Activated CD4-positive, alpha-beta T cell treated with anti-CD3 and anti-CD28 coated beads for 48 hours (primary cell): ENCODE measurements around the gene KCNG4.
A peak's percentile ranks its signal among the peaks of the same experiment; 100 is the strongest.
"Not testable (repeated sequence)": the region's sequence is repeated elsewhere in the genome, so short reads cannot be mapped to it uniquely, and the experiment has no call there.

Experiments
- DNase-seq: peaks from one replicate; pipeline ENCODE4 v3.0.0-alpha.2; 2020

Gene KCNG4

DNA sequence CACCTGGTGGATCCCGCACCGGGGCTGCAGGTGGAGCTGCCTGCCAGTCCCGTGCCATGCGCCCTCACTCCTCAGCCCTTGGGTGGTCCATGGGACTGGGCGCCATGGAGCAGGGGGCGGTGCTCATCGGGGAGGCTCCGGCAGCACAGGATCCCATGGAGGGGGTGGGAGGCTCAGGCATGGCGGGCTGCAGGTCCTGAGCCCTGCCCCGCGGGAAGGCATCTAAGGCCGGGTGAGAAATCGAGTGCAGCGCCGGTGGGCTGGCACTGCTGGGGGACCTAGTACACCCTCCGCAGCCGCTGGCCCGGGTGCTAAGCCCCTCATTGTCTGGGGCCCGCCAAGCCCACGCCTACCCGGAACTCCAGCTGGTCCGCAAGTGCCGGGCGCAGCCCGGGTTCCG lies 35.3 kb downstream of the KCNG4 start:
- not testable (repeated sequence) for DNase-seq

DNA sequence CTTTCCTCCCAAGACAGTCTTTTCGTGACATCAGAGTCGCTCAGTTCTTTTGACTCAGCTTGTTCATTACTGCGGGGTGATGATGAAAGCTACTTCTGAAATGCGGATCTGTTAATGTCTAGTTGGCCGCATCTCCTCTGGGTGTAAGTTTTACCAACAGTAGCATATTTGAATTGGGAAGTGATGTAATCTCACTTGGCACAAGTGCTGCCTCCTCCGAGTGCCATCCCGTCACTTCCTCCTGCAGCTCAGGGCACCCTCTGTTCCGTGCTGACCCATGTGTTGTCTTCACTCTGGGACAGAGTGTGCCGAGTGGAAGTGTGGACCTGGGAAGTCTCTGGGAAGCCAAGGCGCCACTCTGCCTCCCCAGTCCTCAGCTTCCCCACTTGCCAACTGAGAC lies 40.0 kb downstream of the KCNG4 start:
- no peak for DNase-seq

DNA sequence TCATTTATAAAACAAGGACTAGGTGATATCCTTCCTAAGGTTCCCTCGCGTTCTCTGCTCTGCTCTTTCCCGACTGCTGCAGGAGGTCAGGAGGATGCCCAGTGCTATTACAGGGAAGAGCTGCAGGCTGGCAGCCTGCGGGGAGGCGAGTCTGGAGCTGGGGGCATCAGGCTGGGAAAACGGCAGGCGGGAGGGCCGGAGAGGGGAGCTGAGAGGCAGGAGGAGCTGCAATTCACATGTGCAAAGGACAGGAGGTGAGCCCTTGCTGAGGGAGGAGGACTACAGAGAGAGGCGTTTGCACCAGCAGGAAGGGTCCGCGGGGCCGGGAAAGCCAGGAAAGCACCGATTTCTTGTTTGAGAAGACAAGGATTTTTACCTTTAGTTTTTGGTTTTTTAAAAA lies 40.7 kb downstream of the KCNG4 start:
- no peak for DNase-seq

- DNase-seq: no peak
Observed at GRCh38 chr16:84198401-84198800, 41.4 kb downstream of the KCNG4 start.

- no peak for DNase-seq
Observed at GRCh38 chr16:84197466-84198128, 42.2 kb downstream of the KCNG4 start.

GRCh38 chr16:84196727-84197394 lies 43.0 kb downstream of the KCNG4 start:
- no peak for DNase-seq

DNA sequence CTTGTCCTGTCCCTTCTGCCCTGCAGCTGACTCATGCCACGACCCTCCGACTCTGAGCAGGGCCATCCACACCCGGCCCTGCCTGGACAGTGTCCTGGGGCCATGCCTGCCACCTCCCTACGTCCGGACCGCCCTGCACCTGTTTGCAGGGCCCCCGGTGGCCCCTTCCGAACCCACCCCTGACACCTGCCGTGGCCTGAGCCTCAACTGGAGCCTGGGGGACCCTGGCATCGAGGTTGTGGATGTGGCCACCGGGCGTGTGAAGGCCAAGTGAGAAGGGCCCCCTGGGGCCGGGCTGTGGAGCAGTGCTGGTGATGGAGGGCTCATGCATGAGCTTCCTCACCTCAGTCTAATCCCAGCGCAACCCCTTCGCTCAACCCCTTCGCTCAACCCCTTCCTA lies 43.7 kb downstream of the KCNG4 start:
- DNase-seq: no peak

DNA sequence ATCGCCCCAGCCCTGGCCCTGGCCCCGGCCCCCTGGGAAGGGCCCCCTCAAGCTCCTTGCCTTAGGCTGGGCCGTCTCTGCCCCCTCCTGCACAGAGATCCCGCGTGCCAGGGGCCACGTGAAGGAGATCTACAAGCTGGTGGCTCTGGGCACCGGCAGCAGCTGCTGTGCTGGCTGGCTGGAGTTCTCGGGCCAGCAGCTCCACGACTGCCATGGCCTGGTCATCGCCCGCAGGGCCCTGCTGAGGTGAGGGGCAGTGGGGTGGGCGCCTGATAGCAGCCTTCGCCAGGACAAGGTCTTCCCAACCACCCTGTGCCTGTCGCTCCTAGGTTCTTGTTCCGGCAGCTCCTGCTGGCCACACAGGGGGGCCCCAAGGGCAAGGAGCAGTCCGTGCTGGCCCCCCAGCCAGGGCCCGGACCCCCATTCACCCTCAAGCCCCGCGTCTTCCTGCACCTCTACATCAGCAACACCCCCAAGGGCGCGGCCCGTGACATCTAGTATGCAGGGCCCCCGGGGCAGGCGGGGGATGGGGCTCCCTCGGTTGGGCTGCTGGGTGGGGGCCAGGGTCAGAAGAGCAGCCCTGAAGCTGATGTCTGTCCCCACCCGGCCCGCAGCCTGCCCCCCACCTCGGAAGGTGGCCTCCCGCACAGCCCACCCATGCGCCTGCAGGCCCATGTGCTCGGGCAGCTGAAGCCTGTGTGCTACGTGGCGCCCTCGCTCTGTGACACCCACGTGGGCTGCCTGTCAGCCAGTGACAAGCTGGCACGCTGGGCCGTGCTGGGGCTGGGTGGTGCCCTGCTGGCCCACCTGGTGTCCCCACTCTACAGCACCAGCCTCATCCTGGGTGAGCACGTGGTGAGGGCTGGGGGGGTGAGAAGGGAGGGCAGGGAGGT lies 44.4 kb downstream of the KCNG4 start:
- no peak for DNase-seq

GRCh38 chr16:84194470-84195200 lies 45.2 kb downstream of the KCNG4 start:
- DNase-seq: peak; percentile 58

DNA sequence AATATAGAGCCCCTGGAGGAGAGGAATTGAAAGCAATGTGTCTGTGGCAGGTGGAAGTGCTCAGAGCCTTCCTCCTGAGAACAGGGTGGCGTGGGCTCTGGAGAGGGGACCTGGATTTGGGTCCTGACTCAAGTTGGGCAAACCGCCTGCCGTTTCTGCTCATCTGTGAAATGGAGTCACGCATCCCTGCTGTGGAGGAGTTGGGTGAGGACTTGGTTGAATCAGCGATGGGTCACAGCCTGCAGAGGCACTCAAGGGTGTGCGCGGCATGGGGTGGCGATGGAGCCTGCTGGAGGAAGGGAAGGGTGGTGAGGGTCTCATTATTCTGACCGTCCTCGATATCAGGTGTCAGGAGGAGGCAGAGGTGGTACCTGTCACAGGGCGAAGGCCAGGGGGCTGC lies 45.8 kb downstream of the KCNG4 start:
- DNase-seq: peak; percentile 26

GRCh38 chr16:84193480-84193879 lies 46.3 kb downstream of the KCNG4 start:
- DNase-seq: no peak

GRCh38 chr16:84191466-84191865 lies 48.3 kb downstream of the KCNG4 start:
- no peak for DNase-seq

DNA sequence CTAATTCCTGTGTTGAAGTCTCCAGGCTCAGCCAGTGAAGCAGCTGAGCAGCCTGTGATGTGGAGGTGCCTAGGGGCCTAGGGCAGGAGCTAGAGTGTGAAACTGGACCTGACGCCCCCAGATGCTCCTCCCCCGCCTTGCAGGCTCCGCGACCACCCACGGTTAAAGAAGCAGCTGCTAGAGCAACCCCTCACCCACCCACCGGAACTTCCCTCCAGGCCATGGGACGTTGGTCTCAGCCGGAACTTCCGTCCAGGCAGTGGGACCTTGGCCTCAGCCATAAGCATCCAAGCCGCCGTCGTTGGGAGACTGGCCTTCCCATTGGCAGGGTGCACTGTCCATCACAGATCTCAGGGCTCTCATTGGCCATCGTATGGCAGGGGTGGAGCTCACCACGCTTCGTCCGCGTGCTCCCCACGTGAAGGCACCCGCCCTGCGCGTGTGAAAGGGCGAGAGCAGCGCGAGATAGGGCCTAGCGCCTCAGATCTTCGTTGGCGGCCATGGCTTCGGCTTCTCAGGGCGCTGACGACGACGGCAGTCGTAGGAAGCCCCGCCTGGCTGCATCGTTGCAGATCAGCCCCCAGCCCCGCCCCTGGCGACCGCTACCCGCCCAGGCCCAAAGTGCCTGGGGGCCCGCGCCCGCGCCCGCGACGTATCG lies 49.0 kb downstream of the KCNG4 start, which contains the start of gene ADAD2:
TSS of gene ADAD2 (plus strand) at position 427 of the 658 bp plus-strand sequence. CDS start at position 501, 74 bp downstream.
- peak; percentile 46 for DNase-seq

- peak; percentile 95 for DNase-seq
Observed at GRCh38 chr16:84186685-84187437, 53.0 kb downstream of the KCNG4 start, which contains the start of gene TAF1C. TAF1C (minus strand) TSS chr16:84187057; CDS start chr16:84184988, 2,069 bp downstream.

DNA sequence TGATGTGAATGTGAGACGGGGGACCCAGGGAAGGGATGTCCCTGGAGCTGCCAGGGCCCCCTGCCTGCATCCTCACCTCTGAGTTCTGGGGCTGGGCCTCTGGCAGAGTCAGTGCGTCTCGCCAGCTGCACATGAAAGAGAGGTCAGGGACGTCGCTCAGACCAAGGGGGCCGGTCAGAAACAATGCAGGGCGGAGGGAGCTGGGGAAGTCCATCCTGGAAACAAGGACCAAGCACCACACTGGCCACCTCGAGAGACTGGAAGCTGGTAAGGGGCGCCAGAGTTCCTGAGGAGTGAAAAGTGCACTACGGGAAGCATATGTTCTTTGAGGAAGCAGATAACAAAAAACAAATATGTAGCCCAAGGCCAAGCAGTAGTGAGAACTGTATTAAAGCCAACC lies 55.0 kb downstream of the KCNG4 start:
- no peak for DNase-seq

- DNase-seq: no peak
Observed at GRCh38 chr16:84183911-84184591, 55.8 kb downstream of the KCNG4 start.

GRCh38 chr16:84183572-84183875 lies 56.3 kb downstream of the KCNG4 start:
- no peak for DNase-seq

- DNase-seq: no peak
Observed at GRCh38 chr16:84182680-84183571, 56.9 kb downstream of the KCNG4 start.

DNA sequence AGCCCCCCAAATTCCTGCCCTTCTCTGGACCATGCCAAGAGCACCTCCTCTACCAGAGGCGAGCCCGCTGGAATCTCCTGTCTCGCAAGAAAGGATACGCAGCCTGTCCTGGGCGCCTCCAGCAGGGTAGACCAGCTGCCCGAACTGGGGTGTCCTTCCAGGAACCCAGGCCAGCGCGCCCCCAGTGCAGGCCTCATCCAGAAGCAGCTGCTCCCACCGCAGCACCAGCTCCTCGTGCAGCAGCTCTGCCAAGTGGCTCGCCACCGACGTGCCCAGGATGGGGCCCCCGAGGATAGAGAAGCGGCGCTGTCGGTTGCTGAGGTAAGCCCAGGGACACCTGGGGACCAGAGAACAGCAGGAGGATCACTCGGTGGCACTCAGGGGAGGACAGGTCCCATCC lies 57.7 kb downstream of the KCNG4 start:
- no peak for DNase-seq
